SKM-1 treated with dmso at 0.1 percent for 144 hours (cell line): ENCODE measurements around the gene ISY1.
"Not testable (repeated sequence)": the region's sequence is repeated elsewhere in the genome, so short reads cannot be mapped to it uniquely, and the experiment has no call there.

ENCODE experiments used
- DNase-seq: peaks from one replicate; lab custom pipeline; 2025; ENCODE audit not compliant: unreplicated experiment; lab: John Stamatoyannopoulos, UW

The ISY1 gene

GRCh38 chr3:129160891-129161859 is at the start of gene ISY1:
Gene ISY1 (minus strand): TSS chr3:129161063. CDS start chr3:129160975, 88 bp downstream.
- peak; percentile 96 for DNase-seq

GRCh38 chr3:129207479-129207878 is 46.6 kb upstream of the ISY1 start:
- DNase-seq, result no peak

- DNase-seq, result no peak
Observed at GRCh38 chr3:129205109-129205832, 44.4 kb upstream of the ISY1 start.

GRCh38 chr3:129204473-129204872 is 43.6 kb upstream of the ISY1 start:
- DNase-seq, result no peak

- no peak for DNase-seq
Observed at GRCh38 chr3:129199366-129199765, 38.5 kb upstream of the ISY1 start.

- DNase-seq, result no peak
Observed at GRCh38 chr3:129197321-129197720, 36.5 kb upstream of the ISY1 start.

GRCh38 chr3:129196601-129197000 is 35.7 kb upstream of the ISY1 start:
- no peak for DNase-seq

- no peak for DNase-seq
Observed at GRCh38 chr3:129195731-129196256, 34.9 kb upstream of the ISY1 start.

- DNase-seq, result not testable (repeated sequence)
Observed at GRCh38 chr3:129189793-129190192, 28.9 kb upstream of the ISY1 start.

- no peak for DNase-seq
Observed at GRCh38 chr3:129187857-129188256, 27.0 kb upstream of the ISY1 start.

GRCh38 chr3:129185783-129186182 is 24.9 kb upstream of the ISY1 start:
- no peak for DNase-seq

GRCh38 chr3:129184784-129185542 is 24.1 kb upstream of the ISY1 start:
- DNase-seq, result not testable (repeated sequence)

- DNase-seq, result no peak
Observed at GRCh38 chr3:129184396-129184657, 23.5 kb upstream of the ISY1 start.

- DNase-seq, result peak; percentile 92
Observed at GRCh38 chr3:129183569-129184395, 22.9 kb upstream of the ISY1 start, which contains the start of gene CNBP. Gene CNBP (minus strand): TSS chr3:129183896. CDS start chr3:129171757, 12,139 bp downstream.

- DNase-seq, result no peak
Observed at GRCh38 chr3:129182390-129183185, 21.7 kb upstream of the ISY1 start.

- DNase-seq, result no peak
Observed at GRCh38 chr3:129181819-129182218, 21.0 kb upstream of the ISY1 start.

- DNase-seq, result no peak
Observed at GRCh38 chr3:129180461-129180860, 19.6 kb upstream of the ISY1 start.

- DNase-seq, result no peak
Observed at GRCh38 chr3:129176051-129176450, 15.2 kb upstream of the ISY1 start.

GRCh38 chr3:129173725-129174124 is 12.9 kb upstream of the ISY1 start:
- no peak for DNase-seq
